Breast epithelium (tissue), 3 donors: ENCODE data around the gene JKAMP.

Source experiments
- POLR2A ChIP-seq: fragments of 450-650 bp; IDR thresholded peaks from one replicate; pipeline ENCODE4 v1.6.1; 2016; ENCODE audit warnings: antibody characterized with exemption, mild to moderate bottlenecking, moderate library complexity
- POLR2AphosphoS5 ChIP-seq, 3 donors: sonication (generic); formaldehyde crosslinking; IDR thresholded peaks; one replicate each; pipeline ENCODE4 v1.6.1; 2017; ENCODE audit warnings: antibody characterized with exemption in 3 of 3
- TF ChIP-seq, protein P1 (sequence below), 3 donors: fragments of 450-650 bp; IDR thresholded peaks; one replicate each; pipeline ENCODE4 v1.5.1; 2016 to 2017; ENCODE audit warnings: antibody characterized with exemption in 3 of 3, mild to moderate bottlenecking in 3 of 3, moderate library complexity in 3 of 3

DNA sequence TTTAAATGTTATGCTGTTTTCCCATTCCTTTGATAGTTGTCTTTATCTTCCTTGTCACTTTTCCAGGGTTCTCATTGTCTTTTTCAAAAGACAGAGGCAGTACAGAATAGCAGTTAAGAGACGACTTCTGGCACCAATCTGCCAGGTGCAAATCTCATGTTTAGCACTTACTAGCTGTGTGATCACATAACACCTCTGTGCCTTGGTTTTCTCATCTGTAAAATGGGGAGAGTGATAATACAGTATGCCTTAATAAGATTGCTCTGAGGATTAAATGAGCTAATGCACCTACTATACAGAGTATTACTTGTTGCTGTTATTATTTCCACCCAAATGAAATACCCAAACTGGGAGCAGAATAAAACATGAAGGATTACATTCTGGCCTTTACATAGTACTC is 23.9 kb upstream of the JKAMP start:
- TF ChIP-seq, protein P1, sequence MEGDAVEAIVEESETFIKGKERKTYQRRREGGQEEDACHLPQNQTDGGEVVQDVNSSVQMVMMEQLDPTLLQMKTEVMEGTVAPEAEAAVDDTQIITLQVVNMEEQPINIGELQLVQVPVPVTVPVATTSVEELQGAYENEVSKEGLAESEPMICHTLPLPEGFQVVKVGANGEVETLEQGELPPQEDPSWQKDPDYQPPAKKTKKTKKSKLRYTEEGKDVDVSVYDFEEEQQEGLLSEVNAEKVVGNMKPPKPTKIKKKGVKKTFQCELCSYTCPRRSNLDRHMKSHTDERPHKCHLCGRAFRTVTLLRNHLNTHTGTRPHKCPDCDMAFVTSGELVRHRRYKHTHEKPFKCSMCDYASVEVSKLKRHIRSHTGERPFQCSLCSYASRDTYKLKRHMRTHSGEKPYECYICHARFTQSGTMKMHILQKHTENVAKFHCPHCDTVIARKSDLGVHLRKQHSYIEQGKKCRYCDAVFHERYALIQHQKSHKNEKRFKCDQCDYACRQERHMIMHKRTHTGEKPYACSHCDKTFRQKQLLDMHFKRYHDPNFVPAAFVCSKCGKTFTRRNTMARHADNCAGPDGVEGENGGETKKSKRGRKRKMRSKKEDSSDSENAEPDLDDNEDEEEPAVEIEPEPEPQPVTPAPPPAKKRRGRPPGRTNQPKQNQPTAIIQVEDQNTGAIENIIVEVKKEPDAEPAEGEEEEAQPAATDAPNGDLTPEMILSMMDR (IDR thresholded peaks at IDR 0.05), result no peak
- TF ChIP-seq POLR2A (no peak), POLR2AphosphoS5 (IDR thresholded peaks at IDR 0.05) (no peak)
